DMS 273 treated with DMSO at 0.1 percent for 48 hours (cell line): ENCODE results near the gene TNFRSF8.

Experiments
- DNase-seq: peaks from one replicate; lab custom pipeline; 2025; lab: John Stamatoyannopoulos, UW

TNFRSF8 gene

GRCh38 chr1:12060500-12060899 is 2.6 kb upstream of the TNFRSF8 start:
- DNase-seq, result no peak

- no peak for DNase-seq
These were observed 1.2 kb downstream of the TNFRSF8 start for GRCh38 chr1:12064073-12064969.

- DNase-seq, result no peak
These were observed 2.8 kb downstream of the TNFRSF8 start for GRCh38 chr1:12065872-12066271.

GRCh38 chr1:12067900-12068821 is 5.1 kb downstream of the TNFRSF8 start:
- no peak for DNase-seq

GRCh38 chr1:12069623-12070244 is 6.6 kb downstream of the TNFRSF8 start:
- no peak for DNase-seq

GRCh38 chr1:12071892-12072291 is 8.8 kb downstream of the TNFRSF8 start:
- no peak for DNase-seq

GRCh38 chr1:12072741-12073140 is 9.6 kb downstream of the TNFRSF8 start:
- DNase-seq, result no peak

- DNase-seq, result no peak
These were observed 10.7 kb downstream of the TNFRSF8 start for GRCh38 chr1:12073796-12074195.

- DNase-seq, result no peak
These were observed 12.4 kb downstream of the TNFRSF8 start for GRCh38 chr1:12075195-12076114.

- DNase-seq, result no peak
These were observed 13.4 kb downstream of the TNFRSF8 start for GRCh38 chr1:12076425-12077005.

- no peak for DNase-seq
These were observed 15.5 kb downstream of the TNFRSF8 start for GRCh38 chr1:12078575-12078937.

- no peak for DNase-seq
These were observed 16.1 kb downstream of the TNFRSF8 start for GRCh38 chr1:12078938-12079861.

GRCh38 chr1:12080156-12080555 is 17.1 kb downstream of the TNFRSF8 start:
- no peak for DNase-seq

- no peak for DNase-seq
These were observed 17.9 kb downstream of the TNFRSF8 start for GRCh38 chr1:12080773-12081556.

- no peak for DNase-seq
These were observed 18.7 kb downstream of the TNFRSF8 start for GRCh38 chr1:12081648-12082396.

- DNase-seq, result no peak
These were observed 19.9 kb downstream of the TNFRSF8 start for GRCh38 chr1:12082988-12083387.

GRCh38 chr1:12083766-12084165 is 20.7 kb downstream of the TNFRSF8 start:
- DNase-seq, result no peak

- no peak for DNase-seq
These were observed 22.6 kb downstream of the TNFRSF8 start for GRCh38 chr1:12085643-12086260.
